ENCODE data around the gene EHBP1. TPM values are rescaled to one million over a fixed set of nuclear protein-coding genes. Genes with fewer than 3 reads are reported as not detected.
"Not testable (repeated sequence)": the region's sequence is repeated elsewhere in the genome, so short reads cannot be mapped to it uniquely, and the experiment has no call there.

The EHBP1 gene
- total RNA-seq, 2 donors from 2014 or later: 28.4 to 67.7 TPM

- H3K9me3 ChIP-seq: no peaks in the 10 kb centered on the region
- H3K27me3 ChIP-seq (replicated peaks; ENCODE audit: insufficient read depth): no peaks in the 10 kb centered on the region
- no peaks in the 10 kb centered on the region for H3K36me3 ChIP-seq
- TF ChIP-seq, protein P1, sequence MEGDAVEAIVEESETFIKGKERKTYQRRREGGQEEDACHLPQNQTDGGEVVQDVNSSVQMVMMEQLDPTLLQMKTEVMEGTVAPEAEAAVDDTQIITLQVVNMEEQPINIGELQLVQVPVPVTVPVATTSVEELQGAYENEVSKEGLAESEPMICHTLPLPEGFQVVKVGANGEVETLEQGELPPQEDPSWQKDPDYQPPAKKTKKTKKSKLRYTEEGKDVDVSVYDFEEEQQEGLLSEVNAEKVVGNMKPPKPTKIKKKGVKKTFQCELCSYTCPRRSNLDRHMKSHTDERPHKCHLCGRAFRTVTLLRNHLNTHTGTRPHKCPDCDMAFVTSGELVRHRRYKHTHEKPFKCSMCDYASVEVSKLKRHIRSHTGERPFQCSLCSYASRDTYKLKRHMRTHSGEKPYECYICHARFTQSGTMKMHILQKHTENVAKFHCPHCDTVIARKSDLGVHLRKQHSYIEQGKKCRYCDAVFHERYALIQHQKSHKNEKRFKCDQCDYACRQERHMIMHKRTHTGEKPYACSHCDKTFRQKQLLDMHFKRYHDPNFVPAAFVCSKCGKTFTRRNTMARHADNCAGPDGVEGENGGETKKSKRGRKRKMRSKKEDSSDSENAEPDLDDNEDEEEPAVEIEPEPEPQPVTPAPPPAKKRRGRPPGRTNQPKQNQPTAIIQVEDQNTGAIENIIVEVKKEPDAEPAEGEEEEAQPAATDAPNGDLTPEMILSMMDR (IDR thresholded peaks at IDR 0.05): no peak
- H3K27ac ChIP-seq: no peak overlapping the region
- H3K4me1 ChIP-seq (ENCODE audit: control insufficient read depth in 1 of 2, low read depth in 2 of 2): no peaks in the 10 kb centered on the region
- DNase-seq (ENCODE audit: low spot score) (no peak), ATAC-seq (ENCODE audit: insufficient number of reproducible peaks, low FRiP score, low read depth) (no peak)
- H3K4me3 ChIP-seq: no peak overlapping the region
Measured at GRCh38 chr2:63015389-63015788, 309.9 kb downstream of the EHBP1 start.

- TF ChIP-seq, protein P1 (IDR thresholded peaks at IDR 0.05): no peak
- ATAC-seq (ENCODE audit: insufficient number of reproducible peaks, low FRiP score, low read depth) (no peak), DNase-seq (ENCODE audit: low spot score) (no peak)
- H3K27ac ChIP-seq: no peak overlapping the region
- H3K4me1 ChIP-seq (ENCODE audit: control insufficient read depth in 1 of 2, low read depth in 2 of 2): no peaks in the 10 kb centered on the region
- no peaks in the 10 kb centered on the region for H3K36me3 ChIP-seq
- H3K9me3 ChIP-seq: no peaks in the 10 kb centered on the region
- no peaks in the 10 kb centered on the region for H3K27me3 ChIP-seq (replicated peaks; ENCODE audit: insufficient read depth)
- H3K4me3 ChIP-seq: no peak overlapping the region
Measured at GRCh38 chr2:63018439-63018838, 312.9 kb downstream of the EHBP1 start.

GRCh38 chr2:63019686-63020085, 314.2 kb downstream of the EHBP1 start:
- H3K27ac ChIP-seq; ATAC-seq (ENCODE audit: insufficient number of reproducible peaks, low FRiP score, low read depth); H3K36me3 ChIP-seq: not testable (repeated sequence)

GRCh38 chr2:63023444-63023843, 317.9 kb downstream of the EHBP1 start:
- Histone ChIP-seq H3K36me3 (no peaks in the 10 kb centered on the region), H3K4me1 (ENCODE audit: control insufficient read depth in 1 of 2, low read depth in 2 of 2) (no peaks in the 10 kb centered on the region), H3K4me3 (no peak overlapping the region), H3K9me3 (no peaks in the 10 kb centered on the region), H3K27ac (no peak overlapping the region), H3K27me3 (replicated peaks; ENCODE audit: insufficient read depth) (no peaks in the 10 kb centered on the region)
- ATAC-seq (ENCODE audit: insufficient number of reproducible peaks, low FRiP score, low read depth) (no peak), DNase-seq (ENCODE audit: low spot score) (no peak)
- TF ChIP-seq, protein P1 (IDR thresholded peaks at IDR 0.05): no peak

More at GRCh38 chr2:63019686-63020085, 314.2 kb downstream of the EHBP1 start:
- H3K9me3 ChIP-seq; H3K27me3 ChIP-seq (replicated peaks; ENCODE audit: insufficient read depth); H3K4me3 ChIP-seq; H3K4me1 ChIP-seq (ENCODE audit: control insufficient read depth in 1 of 2, low read depth in 2 of 2); DNase-seq (ENCODE audit: low spot score): not testable (repeated sequence)

GRCh38 chr2:63027220-63027619, 321.7 kb downstream of the EHBP1 start:
- H3K27me3 ChIP-seq (replicated peaks; ENCODE audit: insufficient read depth): no peaks in the 10 kb centered on the region
- DNase-seq (ENCODE audit: low spot score): no peak
- no peaks in the 10 kb centered on the region for H3K4me1 ChIP-seq (ENCODE audit: control insufficient read depth in 1 of 2, low read depth in 2 of 2)
- no peaks in the 10 kb centered on the region for H3K36me3 ChIP-seq
- ATAC-seq (ENCODE audit: insufficient number of reproducible peaks, low FRiP score, low read depth): no peak
- H3K9me3 ChIP-seq: no peaks in the 10 kb centered on the region
- H3K27ac ChIP-seq: no peak overlapping the region
- H3K4me3 ChIP-seq: no peak overlapping the region
- TF ChIP-seq, protein P1 (IDR thresholded peaks at IDR 0.05): no peak

- TF ChIP-seq, protein P1 (IDR thresholded peaks at IDR 0.05): no peak
- H3K4me1 ChIP-seq (ENCODE audit: control insufficient read depth in 1 of 2, low read depth in 2 of 2): no peaks in the 10 kb centered on the region
- ATAC-seq (ENCODE audit: insufficient number of reproducible peaks, low FRiP score, low read depth): no peak
- H3K27me3 ChIP-seq (replicated peaks; ENCODE audit: insufficient read depth): no peaks in the 10 kb centered on the region
- no peak overlapping the region for H3K4me3 ChIP-seq
- no peak for DNase-seq (ENCODE audit: low spot score)
- no peaks in the 10 kb centered on the region for H3K9me3 ChIP-seq
- no peaks in the 10 kb centered on the region for H3K36me3 ChIP-seq
- H3K27ac ChIP-seq: no peak overlapping the region
Measured at GRCh38 chr2:63029058-63029457, 323.5 kb downstream of the EHBP1 start.

Data from thoracic aorta (tissue), 2 donors.